Endothelial cell (in vitro differentiated cells): ENCODE data around the gene ASTN1. TPM values are rescaled to one million over a fixed set of nuclear protein-coding genes. Genes with fewer than 3 reads are reported as not detected.

Experiments used
- DNase-seq: peaks from one replicate; pipeline ENCODE4 v3.0.0; 2021; ENCODE audit warnings: low spot score
- H3K27ac Mint-ChIP-seq: one replicate; pipeline ENCODE4 v1.8.0; 2021; ENCODE audit warnings: mixed read lengths, inconsistent platforms; ENCODE audit not compliant: unreplicated experiment
- H3K27me3 Mint-ChIP-seq: one replicate; pipeline ENCODE4 v1.8.0; 2021; ENCODE audit warnings: mild to moderate bottlenecking, moderate library complexity, mixed read lengths, inconsistent platforms; ENCODE audit not compliant: unreplicated experiment
- H3K36me3 Mint-ChIP-seq: one replicate; pipeline ENCODE4 v1.8.0; 2021; ENCODE audit warnings: mild to moderate bottlenecking, low read depth, mixed read lengths, inconsistent platforms; ENCODE audit not compliant: unreplicated experiment
- H3K4me1 Mint-ChIP-seq: one replicate; pipeline ENCODE4 v1.8.0; 2021; ENCODE audit warnings: mild to moderate bottlenecking, mixed read lengths, inconsistent platforms; ENCODE audit not compliant: unreplicated experiment
- H3K4me3 Mint-ChIP-seq: one replicate; pipeline ENCODE4 v1.8.0; 2021; ENCODE audit warnings: mild to moderate bottlenecking, mixed read lengths, inconsistent platforms; ENCODE audit not compliant: unreplicated experiment
- H3K9me3 Mint-ChIP-seq: one replicate; pipeline ENCODE4 v1.8.0; 2021; ENCODE audit warnings: mixed read lengths, inconsistent platforms; ENCODE audit not compliant: unreplicated experiment
- CTCF ChIP-seq: fragments of 200-600 bp; sonication (generic); IDR thresholded peaks from one replicate; pipeline ENCODE4 v1.5.0; 2021; ENCODE audit warnings: antibody characterized with exemption; ENCODE audit not compliant: unreplicated experiment
- total RNA-seq: library from RNA; stranded (reverse); fragmentation: NEBNext Ultra II Directional; extraction: Animal tissue kit (Norgen Biotek cat#: 25700); gene quantifications from one replicate; pipeline ENCODE4 v1.2.1, GENCODE V29; 2021; ENCODE audit not compliant: unreplicated experiment

The ASTN1 gene
- total RNA-seq, 1 donor from 2014 or later: 66.6 TPM

GRCh38 chr1:176903474-176903873 lies 261.0 kb downstream of the ASTN1 start:
- no peak for TF ChIP-seq CTCF
- Mint-ChIP-seq H3K4me1 (no peaks in the 10 kb centered on the region), H3K36me3 (no peaks in the 10 kb centered on the region), H3K4me3 (no peak overlapping the region), H3K9me3 (no peaks in the 10 kb centered on the region), H3K27ac (no peak overlapping the region), H3K27me3 (peaks cover 3% of the 10 kb centered on the region)
- DNase-seq: no peak

DNA sequence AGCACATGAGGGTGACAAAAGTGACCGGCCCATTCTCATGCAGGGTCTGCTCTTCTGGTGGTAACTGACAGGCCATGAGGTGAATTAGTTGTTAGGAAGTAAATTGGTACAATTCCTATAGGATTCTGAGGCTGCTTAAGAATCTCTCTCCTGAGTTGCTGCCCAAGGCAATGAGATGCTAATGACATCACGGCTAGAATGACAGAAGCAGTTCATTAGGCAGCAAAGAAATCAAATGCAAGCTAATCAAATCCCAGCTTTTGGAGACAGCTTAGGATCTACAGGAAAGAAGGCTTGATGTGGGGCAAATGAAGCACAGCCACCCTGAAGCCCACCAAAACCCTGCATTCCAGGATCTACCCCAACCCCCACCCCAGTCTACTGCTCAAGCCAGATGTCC lies 265.2 kb downstream of the ASTN1 start:
- Mint-ChIP-seq H3K36me3 (no peaks in the 10 kb centered on the region), H3K27ac (no peak overlapping the region), H3K4me3 (no peak overlapping the region), H3K4me1 (no peaks in the 10 kb centered on the region), H3K27me3 (no peaks in the 10 kb centered on the region), H3K9me3 (no peaks in the 10 kb centered on the region)
- no peak for TF ChIP-seq CTCF
- DNase-seq: no peak

GRCh38 chr1:176897350-176898236 lies 266.9 kb downstream of the ASTN1 start:
- H3K4me1 Mint-ChIP-seq: no peaks in the 10 kb centered on the region
- no peaks in the 10 kb centered on the region for H3K27me3 Mint-ChIP-seq
- peak; percentile 95 for TF ChIP-seq CTCF
- H3K4me3 Mint-ChIP-seq: peak overlapping the region; percentile 70
- H3K36me3 Mint-ChIP-seq: no peaks in the 10 kb centered on the region
- no peaks in the 10 kb centered on the region for H3K9me3 Mint-ChIP-seq
- peak; percentile 85 for DNase-seq
- no peak overlapping the region for H3K27ac Mint-ChIP-seq

- Mint-ChIP-seq H3K9me3 (no peaks in the 10 kb centered on the region), H3K27me3 (no peaks in the 10 kb centered on the region), H3K36me3 (no peaks in the 10 kb centered on the region), H3K4me3 (no peak overlapping the region), H3K27ac (no peak overlapping the region), H3K4me1 (no peaks in the 10 kb centered on the region)
- DNase-seq: no peak
- TF ChIP-seq CTCF: no peak
Observed at GRCh38 chr1:176896216-176896615, 268.3 kb downstream of the ASTN1 start.

GRCh38 chr1:176894450-176894849 lies 270.1 kb downstream of the ASTN1 start:
- no peak for DNase-seq
- no peak overlapping the region for H3K4me3 Mint-ChIP-seq
- no peak for TF ChIP-seq CTCF
- H3K27ac Mint-ChIP-seq: peak overlapping the region; percentile 70
- no peaks in the 10 kb centered on the region for H3K27me3 Mint-ChIP-seq
- H3K4me1 Mint-ChIP-seq: no peaks in the 10 kb centered on the region
- H3K36me3 Mint-ChIP-seq: peaks cover 3% of the 10 kb centered on the region
- no peaks in the 10 kb centered on the region for H3K9me3 Mint-ChIP-seq
